ENCODE results near the gene LHFPL2.

GRCh38 chr5:78595458-78595921, 53.1 kb downstream of the LHFPL2 start:
- TF ChIP-seq POLR2AphosphoS5 (IDR thresholded peaks at IDR 0.05; ENCODE audit: low read depth) (no peak), CTCF (IDR thresholded peaks at IDR 0.05; ENCODE audit: insufficient read depth, low read length) (no peak), SPI1 (IDR thresholded peaks at IDR 0.05; ENCODE audit: borderline replicate concordance, low read depth) (no peak), GABPA (IDR thresholded peaks at IDR 0.05; ENCODE audit: low read depth) (no peak), REST (IDR thresholded peaks at IDR 0.05; ENCODE audit: insufficient replicate concordance, low read depth) (no peak)
